Smooth muscle cell (in vitro differentiated cells): ENCODE measurements around the gene CDH4. TPM values are rescaled to one million over a fixed set of nuclear protein-coding genes. Genes with fewer than 3 reads are reported as not detected.

Experiments
- DNase-seq: peaks from one replicate; lab custom pipeline; 2025; ENCODE audit not compliant: unreplicated experiment; lab: John Stamatoyannopoulos, UW
- H2AFZ ChIP-seq: fragments of 200-600 bp; sonication (generic); 2 replicates; pipeline ENCODE4 v1.6.0; 2016; ENCODE audit warnings: antibody characterized with exemption, low read depth, mild to moderate bottlenecking
- H3F3A ChIP-seq: fragments of 200-600 bp; sonication (generic); 2 replicates; pipeline ENCODE4 v1.6.0; 2017; ENCODE audit warnings: antibody characterized with exemption, low read depth
- H3K27ac ChIP-seq: fragments of 200-600 bp; sonication (generic); 2 replicates; pipeline ENCODE4 v1.5.1; 2016; ENCODE audit warnings: low read depth, mild to moderate bottlenecking
- H3K27me3 ChIP-seq: fragments of 200-600 bp; sonication (generic); 2 replicates; pipeline ENCODE4 v1.6.1; 2016; ENCODE audit warnings: low read depth, mild to moderate bottlenecking
- H3K36me3 ChIP-seq: fragments of 200-600 bp; sonication (generic); 2 replicates; pipeline ENCODE4 v1.5.1; 2016; ENCODE audit warnings: low read depth
- H3K4me1 ChIP-seq: fragments of 200-600 bp; sonication (generic); 2 replicates; pipeline ENCODE4 v1.5.1; 2016; ENCODE audit warnings: low read depth
- H3K4me2 ChIP-seq: fragments of 200-600 bp; sonication (generic); 2 replicates; pipeline ENCODE4 v1.6.0; 2016; ENCODE audit warnings: mild to moderate bottlenecking
- H3K4me3 ChIP-seq: fragments of 200-600 bp; sonication (generic); 2 replicates; pipeline ENCODE4 v1.5.1; 2016; ENCODE audit warnings: mild to moderate bottlenecking
- H3K79me2 ChIP-seq: fragments of 200-600 bp; sonication (generic); 2 replicates; pipeline ENCODE4 v1.6.0; 2016; ENCODE audit warnings: low read depth, mild to moderate bottlenecking
- H3K9ac ChIP-seq: fragments of 200-600 bp; sonication (generic); 2 replicates; pipeline ENCODE4 v1.6.0; 2016; ENCODE audit warnings: low read depth
- H3K9me3 ChIP-seq: fragments of 200-600 bp; sonication (generic); replicated peaks from 2 replicates; pipeline ENCODE4 v1.5.1; 2016; ENCODE audit warnings: low read depth
- H4K20me1 ChIP-seq: fragments of 200-600 bp; sonication (generic); 2 replicates; pipeline ENCODE4 v1.6.0; 2016; ENCODE audit warnings: low read depth
- CTCF ChIP-seq: fragments of 200-600 bp; sonication (generic); IDR thresholded peaks from 2 replicates; pipeline ENCODE4 v1.5.1; 2017; ENCODE audit warnings: borderline replicate concordance, mild to moderate bottlenecking, antibody characterized with exemption; ENCODE audit not compliant: insufficient read depth, poor library complexity, severe bottlenecking
- WGBS: methylation state at CpG from one replicate; pipeline ENCODE4 v1.1.7; 2016; ENCODE audit warnings: low lambda C conversion rate; 5-methylcytosine and 5-hydroxymethylcytosine counted together
- polyA plus RNA-seq: library from polyadenylated mRNA; unstranded; fragments of >200 nt; fragmentation: Nextera tagmentation; extraction: Ambion mirVana; gene quantifications from 2 replicates; pipeline ENCODE4 v1.2.1, GENCODE V29; 2016
- total RNA-seq: library from RNA; depleted of rRNA; stranded (reverse); fragments of >200 nt; gene quantifications from 2 replicates; pipeline ENCODE4 v1.2.3, GENCODE V29; 2014

The CDH4 gene
- total and polyA plus RNA-seq, 2 experiments from 2014 or later = 0.03 to 0.04 TPM

- Histone ChIP-seq H3K4me1 (no peaks in the 10 kb centered on the region), H3K79me2 (no peaks in the 10 kb centered on the region), H2AFZ (no peak overlapping the region), H3K27me3 (no peaks in the 10 kb centered on the region), H3K4me2 (no peak overlapping the region), H3K36me3 (no peaks in the 10 kb centered on the region), H3K27ac (no peak overlapping the region), H3F3A (no peaks in the 10 kb centered on the region), H3K9ac (no peak overlapping the region), H4K20me1 (no peaks in the 10 kb centered on the region), H3K4me3 (no peak overlapping the region), H3K9me3 (no peaks in the 10 kb centered on the region)
- no peak for TF ChIP-seq CTCF
- 95% methylated on average over 27 of the region's 30 CpGs for WGBS
- no peak for DNase-seq
Measured at GRCh38 chr20:61663521-61664425, 411.7 kb downstream of the CDH4 start.

- TF ChIP-seq CTCF = no peak
- DNase-seq = no peak
- H3K4me2 ChIP-seq = no peak overlapping the region
Measured at GRCh38 chr20:61664556-61665320, 412.7 kb downstream of the CDH4 start.

GRCh38 chr20:61665528-61666470 lies 413.7 kb downstream of the CDH4 start:
- Histone ChIP-seq H3K9me3 (no peaks in the 10 kb centered on the region), H3K4me3 (no peak overlapping the region), H3K4me1 (no peaks in the 10 kb centered on the region), H4K20me1 (no peaks in the 10 kb centered on the region), H3K9ac (no peak overlapping the region), H3K27ac (no peak overlapping the region), H3F3A (no peaks in the 10 kb centered on the region), H3K27me3 (no peaks in the 10 kb centered on the region), H3K36me3 (no peaks in the 10 kb centered on the region), H3K79me2 (no peaks in the 10 kb centered on the region), H2AFZ (no peak overlapping the region), H3K4me2 (no peak overlapping the region)
- TF ChIP-seq CTCF = no peak
- DNase-seq = no peak
- WGBS = 90% methylated on average over 32 of the region's 32 CpGs

More at GRCh38 chr20:61664556-61665320, 412.7 kb downstream of the CDH4 start:
- no peaks in the 10 kb centered on the region for H3K9me3 ChIP-seq
- no peaks in the 10 kb centered on the region for H3F3A ChIP-seq
- no peaks in the 10 kb centered on the region for H3K36me3 ChIP-seq
- H3K4me1 ChIP-seq = no peaks in the 10 kb centered on the region
- H3K9ac ChIP-seq = no peak overlapping the region
- 86% methylated on average over 20 of the region's 20 CpGs for WGBS
- H2AFZ ChIP-seq = no peak overlapping the region
- no peaks in the 10 kb centered on the region for H3K79me2 ChIP-seq
- no peak overlapping the region for H3K27ac ChIP-seq
- H3K27me3 ChIP-seq = no peaks in the 10 kb centered on the region
- no peaks in the 10 kb centered on the region for H4K20me1 ChIP-seq
- H3K4me3 ChIP-seq = no peak overlapping the region
